OCI-LY7 (cell line): ENCODE results near the gene ARVCF. TPM values are rescaled to one million over a fixed set of nuclear protein-coding genes. Genes with fewer than 3 reads are reported as not detected.
A peak's percentile ranks its signal among the peaks of the same experiment; 100 is the strongest.

Experiments used
- BruUV-seq: library from RNA; stranded (reverse); fragments of 400-500 nt; replicated peaks from 2 replicates; lab custom pipeline; 2021; lab: Mats Ljungman, UMichigan
- CTCF ChIA-PET: fragments of 300-600 bp; sonication (Branson Sonifier 250); formaldehyde crosslinking; loops from one replicate; lab custom pipeline; 2022; ENCODE audit warnings: antibody characterized with exemption; ENCODE audit not compliant: unreplicated experiment; lab: Charles Lee
- POLR2A ChIA-PET: fragments of 300-600 bp; sonication (Branson Sonifier 250); formaldehyde crosslinking; loops from one replicate; lab custom pipeline; 2022; ENCODE audit warnings: antibody characterized with exemption; lab: Charles Lee
- DNase-seq: peaks from one replicate; pipeline ENCODE4 v3.0.0-alpha.2; 2015; ENCODE audit warnings: low spot score
- H2AFZ ChIP-seq: fragments of 200-600 bp; sonication (generic), shearing (Covaris generic); 2 replicates; pipeline ENCODE4 v1.6.1; 2014; ENCODE audit warnings: mild to moderate bottlenecking, antibody characterized with exemption, low read length, moderate library complexity
- H3K27ac ChIP-seq: fragments of 200-600 bp; sonication (generic); 2 replicates; pipeline ENCODE4 v1.5.1; 2014; ENCODE audit warnings: mixed run types, low read depth, mild to moderate bottlenecking, moderate library complexity, low read length, inconsistent platforms; ENCODE audit not compliant: poor library complexity, severe bottlenecking
- H3K36me3 ChIP-seq: fragments of 200-600 bp; sonication (generic); 2 replicates; pipeline ENCODE4 v1.6.1; 2014; ENCODE audit warnings: mild to moderate bottlenecking, antibody characterized with exemption, low read length, moderate library complexity, mixed read lengths; ENCODE audit not compliant: insufficient read depth
- H3K4me1 ChIP-seq: fragments of 200-600 bp; sonication (generic); 2 replicates; pipeline ENCODE4 v1.5.1; 2014; ENCODE audit warnings: mild to moderate bottlenecking, low read length; ENCODE audit not compliant: insufficient read depth, poor library complexity, severe bottlenecking
- H3K4me2 ChIP-seq: fragments of 200-600 bp; sonication (generic); 2 replicates; pipeline ENCODE4 v1.6.1; 2014; ENCODE audit warnings: mild to moderate bottlenecking, low read length
- H3K4me3 ChIP-seq: fragments of 200-600 bp; sonication (generic); 2 replicates; pipeline ENCODE4 v1.5.1; 2014; ENCODE audit warnings: mild to moderate bottlenecking, low read depth, low read length; ENCODE audit not compliant: poor library complexity, severe bottlenecking
- H3K79me2 ChIP-seq: fragments of 200-600 bp; sonication (generic); 2 replicates; pipeline ENCODE4 v1.6.1; 2016; ENCODE audit warnings: low read depth, mild to moderate bottlenecking, low read length, moderate library complexity, mixed read lengths; ENCODE audit not compliant: insufficient read depth
- H3K9me2 ChIP-seq: fragments of 200-600 bp; sonication (generic); 2 replicates; pipeline ENCODE4 v1.6.1; 2016; ENCODE audit warnings: mild to moderate bottlenecking, low read length, mixed read lengths; ENCODE audit not compliant: insufficient read depth
- H3K9me3 ChIP-seq: fragments of 200-600 bp; sonication (generic); 2 replicates; pipeline ENCODE4 v1.6.1; 2014; ENCODE audit warnings: mild to moderate bottlenecking, mixed run types, low read length, mixed read lengths
- H4K20me1 ChIP-seq: fragments of 200-600 bp; sonication (generic); 2 replicates; pipeline ENCODE4 v1.6.1; 2014; ENCODE audit warnings: mild to moderate bottlenecking, antibody characterized with exemption, low read length, moderate library complexity, mixed read lengths; ENCODE audit not compliant: insufficient read depth
- CTCF ChIP-seq: fragments of 200-600 bp; sonication (generic); conservative IDR thresholded peaks from 2 replicates; pipeline ENCODE4 v1.5.1; 2014; ENCODE audit warnings: mild to moderate bottlenecking, antibody characterized with exemption, low read length, moderate library complexity, mixed read lengths
- EZH2phosphoT487 ChIP-seq: fragments of 200-600 bp; sonication (generic); IDR thresholded peaks from 2 replicates; pipeline ENCODE4 v1.6.1; 2018; ENCODE audit warnings: low read depth, borderline replicate concordance, mild to moderate bottlenecking, mixed run types, antibody characterized with exemption, low read length, moderate library complexity, mixed read lengths
- intact Hi-C: fragments of 100-400 bp; cut with micrococcal nuclease; formaldehyde crosslinking; loops from one replicate; pipeline ENCODE4 v1.10.0; 2022; ENCODE audit not compliant: unreplicated experiment
- total RNA-seq, 2 experiments: library from RNA; depleted of rRNA in 1 of 2; stranded (reverse); fragments of >200 nt in 1 of 2; shearing (Covaris generic) in 1 of 2; gene quantifications; 2 replicates each; pipeline ENCODE4 v1.2.3, GENCODE V29; 2014 to 2022

ARVCF gene
- total RNA-seq, 2 experiments from 2014 or later = 2.9 to 3.8 TPM

DNA sequence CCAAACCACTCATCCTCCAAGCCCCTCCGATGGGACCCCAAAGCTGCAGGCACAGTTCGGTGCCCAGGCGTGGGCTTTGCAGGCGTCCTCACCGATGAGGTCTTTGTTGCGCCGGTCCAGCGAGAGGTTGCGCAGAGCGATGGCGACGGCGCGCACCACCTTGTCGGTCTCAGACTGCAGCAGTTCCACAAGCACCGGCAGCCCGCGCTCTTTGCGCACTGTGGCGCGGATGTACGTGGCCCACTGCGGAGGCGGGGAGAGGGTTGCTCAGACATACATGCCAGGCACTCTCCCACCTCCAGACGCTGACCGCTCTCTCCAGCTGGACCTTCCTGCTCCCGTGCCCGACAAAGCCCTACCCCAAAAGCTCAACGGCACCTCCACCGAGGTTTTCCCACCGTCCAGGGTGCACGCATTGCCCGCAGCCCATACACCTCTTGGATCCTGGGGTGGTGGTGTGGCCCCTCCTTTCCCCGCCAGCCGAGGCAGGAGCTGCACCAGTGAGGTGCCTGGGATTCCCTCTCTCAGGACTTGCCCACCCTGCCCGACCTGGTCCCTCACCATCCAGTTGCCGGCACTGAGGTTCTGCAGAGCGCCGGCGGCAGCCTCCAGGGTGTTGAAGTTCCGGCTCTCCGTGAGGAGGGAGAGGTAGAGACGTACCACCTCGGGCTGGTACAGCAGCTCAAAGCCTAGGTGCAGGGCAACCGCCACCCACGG is 42.9 kb downstream of the ARVCF start:
- CTCF ChIA-PET = no interaction called here
- intact Hi-C loops = no loop called here
- H3K27ac ChIP-seq = no peak overlapping the region

DNA sequence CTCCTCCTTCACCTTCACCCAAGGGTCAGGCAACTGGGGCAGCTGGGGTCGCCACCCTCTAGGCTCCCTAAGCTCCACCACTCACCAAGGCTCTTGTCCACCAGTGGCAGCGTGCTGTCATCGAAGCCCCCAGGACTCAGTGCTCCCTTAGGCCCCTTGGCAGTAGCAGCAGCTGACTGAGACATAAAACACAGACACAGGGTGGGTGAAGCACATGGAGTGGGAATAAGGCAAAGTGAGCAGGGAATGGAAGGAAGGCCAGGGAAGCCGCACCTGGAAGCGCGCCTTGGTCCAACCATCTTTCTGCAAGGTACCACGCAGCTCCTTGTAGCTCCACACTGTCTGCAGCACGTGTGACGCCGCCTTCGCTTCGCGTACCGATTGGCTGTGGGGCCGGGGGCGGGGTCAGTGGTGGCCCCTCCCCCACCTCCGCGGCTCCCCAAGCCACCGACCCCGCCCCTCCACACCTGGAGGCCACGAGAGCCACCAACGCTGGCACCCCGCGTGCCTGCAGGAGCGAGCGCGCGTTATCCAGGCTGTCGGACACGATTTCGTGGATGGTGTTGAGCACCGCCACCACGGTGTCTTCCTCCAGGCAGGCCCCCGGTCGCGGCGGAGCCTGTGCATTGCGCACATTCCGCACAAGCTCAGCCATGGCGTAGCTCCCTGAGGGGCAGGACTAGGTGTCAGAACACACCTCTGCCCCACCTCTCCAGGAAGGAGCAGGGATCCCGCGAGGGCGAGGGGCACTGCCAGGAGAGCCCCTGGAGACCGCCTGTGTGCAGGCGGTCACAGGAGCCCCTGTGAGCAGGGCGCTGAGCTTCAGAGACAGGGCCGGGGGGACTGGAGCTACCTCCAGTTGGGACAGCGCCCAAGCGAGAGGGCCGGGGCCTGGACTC is 43.7 kb downstream of the ARVCF start:
- Histone ChIP-seq H3K27ac (no peak overlapping the region), H3K4me2 (no peak overlapping the region), H4K20me1 (no peaks in the 10 kb centered on the region), H3K9me2 (no peaks in the 10 kb centered on the region), H3K9me3 (no peaks in the 10 kb centered on the region), H3K79me2 (no peaks in the 10 kb centered on the region), H3K4me3 (no peak overlapping the region), H3K36me3 (peaks cover 5% of the 10 kb centered on the region; the same call in 1 of the 2 replicates), H3K4me1 (peaks cover 20% of the 10 kb centered on the region), H2AFZ (no peak overlapping the region)
- TF ChIP-seq CTCF = no peak
- TF ChIP-seq EZH2phosphoT487 = no peak
- intact Hi-C loops = no loop called here
- BruUV-seq = no TSS peak
- no peak for DNase-seq
- ChIA-PET CTCF (no interaction called here), POLR2A (no interaction called here)

More for the DNA sequence above, 42.9 kb downstream of the ARVCF start:
- POLR2A ChIA-PET = no interaction called here
- no peak overlapping the region for H2AFZ ChIP-seq
- DNase-seq = no peak
- H3K36me3 ChIP-seq = no peaks in the 10 kb centered on the region
- no peaks in the 10 kb centered on the region for H4K20me1 ChIP-seq
- TF ChIP-seq EZH2phosphoT487 = no peak
- TF ChIP-seq CTCF = no peak
- peaks cover 20% of the 10 kb centered on the region for H3K4me1 ChIP-seq
- H3K4me3 ChIP-seq = no peak overlapping the region
- H3K9me2 ChIP-seq = no peaks in the 10 kb centered on the region
- no peaks in the 10 kb centered on the region for H3K79me2 ChIP-seq
- peak overlapping the region; percentile 25; the same call in 1 of the 2 replicates for H3K4me2 ChIP-seq
- H3K9me3 ChIP-seq = no peaks in the 10 kb centered on the region
- BruUV-seq = no TSS peak
